Fibroblast of lung (primary cell): ENCODE data around the gene RPS4Y1. TPM values are rescaled to one million over a fixed set of nuclear protein-coding genes. Genes with fewer than 3 reads are reported as not detected.
"Not testable (repeated sequence)": the region's sequence is repeated elsewhere in the genome, so short reads cannot be mapped to it uniquely, and the experiment has no call there.

Source experiments
- DNase-seq, 2 donors: peaks; one replicate each; pipeline versions ENCODE4 v3.0.0 to v3.0.0-alpha.2; 2010; ENCODE audit warnings: low read depth in 2 of 2
- H2AFZ ChIP-seq: 2 replicates; pipeline ENCODE4 v1.5.1; 2012; ENCODE audit warnings: low read length, control low read depth, inconsistent platforms
- H3K27ac ChIP-seq: 2 replicates; pipeline ENCODE4 v1.5.1; 2011; ENCODE audit warnings: low read length, control low read depth; ENCODE audit not compliant: insufficient read depth
- H3K27me3 ChIP-seq: 2 replicates; pipeline ENCODE4 v1.5.1; 2011; ENCODE audit warnings: mild to moderate bottlenecking, low read length; ENCODE audit not compliant: control insufficient read depth, insufficient read depth
- H3K36me3 ChIP-seq: 2 replicates; pipeline ENCODE4 v1.5.1; 2011; ENCODE audit warnings: low read length; ENCODE audit not compliant: control insufficient read depth, insufficient read depth
- H3K4me1 ChIP-seq: 2 replicates; pipeline ENCODE4 v1.5.1; 2011; ENCODE audit warnings: low read length; ENCODE audit not compliant: control insufficient read depth, insufficient read depth; ENCODE audit errors: extremely low read depth
- H3K4me2 ChIP-seq: 2 replicates; pipeline ENCODE4 v1.5.1; 2011; ENCODE audit warnings: low read length, control low read depth; ENCODE audit not compliant: insufficient read depth; ENCODE audit errors: extremely low read depth
- H3K4me3 ChIP-seq, 4 experiments: fragments of 200-600 bp in 1 of 4; sonication (generic) in 1 of 4; replicated peaks in 1 of 4; 2 replicates each; pipeline ENCODE4 v1.5.1; 2011 to 2016; ENCODE audit warnings: low read length in 4 of 4, low read depth in 3 of 4, mild to moderate bottlenecking in 3 of 4, control low read depth in 2 of 4, inconsistent platforms in 1 of 4, mixed read lengths in 1 of 4; ENCODE audit not compliant: insufficient read depth in 1 of 4; ENCODE audit errors: control extremely low read depth in 1 of 4
- H3K79me2 ChIP-seq: 2 replicates; pipeline ENCODE4 v1.5.1; 2012; ENCODE audit warnings: mild to moderate bottlenecking, low read length, inconsistent platforms; ENCODE audit not compliant: control insufficient read depth, insufficient read depth
- H3K9ac ChIP-seq: 2 replicates; pipeline ENCODE4 v1.5.1; 2011; ENCODE audit warnings: mild to moderate bottlenecking, low read length, control low read depth; ENCODE audit not compliant: insufficient read depth
- H3K9me3 ChIP-seq: 2 replicates; pipeline ENCODE4 v1.5.1; 2012; ENCODE audit warnings: low read depth, low read length; ENCODE audit not compliant: control insufficient read depth, insufficient read depth
- H4K20me1 ChIP-seq: 2 replicates; pipeline ENCODE4 v1.5.1; 2011; ENCODE audit warnings: low read length; ENCODE audit not compliant: control insufficient read depth, insufficient read depth; ENCODE audit errors: extremely low read depth
- EZH2 ChIP-seq: IDR thresholded peaks from 2 replicates; pipeline ENCODE4 v1.5.1; 2012; ENCODE audit warnings: low read length, control low read depth, mild to moderate bottlenecking; ENCODE audit errors: missing control alignments
- polyA plus RNA-seq, 2 donors: library from polyadenylated mRNA; depleted of rRNA in 1 of 2; stranded (reverse) in 1 of 2; unstranded in 1 of 2; fragments of >200 nt; gene quantifications; 2 replicates each; pipeline ENCODE4 v1.2.1, GENCODE V29; 2011 to 2012; ENCODE audit warnings: missing spikeins in 1 of 2
- total RNA-seq: library from RNA; depleted of rRNA; stranded (reverse); fragments of >200 nt; gene quantifications from 2 replicates; pipeline ENCODE4 v1.2.1, GENCODE V29; 2014
- TF ChIP-seq, protein P1 (sequence below), 2 donors: IDR thresholded peaks in 1 of 2; conservative IDR thresholded peaks in 1 of 2; 1 replicate in 1 of 2; 2 replicates in 1 of 2; pipeline ENCODE4 v1.5.1; 2011 to 2012; ENCODE audit warnings: low read length in 2 of 2, control low read depth in 1 of 2, inconsistent platforms in 1 of 2, low read depth in 1 of 2, mild to moderate bottlenecking in 1 of 2

RPS4Y1 gene
- total and polyA plus RNA-seq, 2 donors (not counting 1 experiment from before 2014, with no cell fraction given), result 813 TPM; not detected in 1

DNA sequence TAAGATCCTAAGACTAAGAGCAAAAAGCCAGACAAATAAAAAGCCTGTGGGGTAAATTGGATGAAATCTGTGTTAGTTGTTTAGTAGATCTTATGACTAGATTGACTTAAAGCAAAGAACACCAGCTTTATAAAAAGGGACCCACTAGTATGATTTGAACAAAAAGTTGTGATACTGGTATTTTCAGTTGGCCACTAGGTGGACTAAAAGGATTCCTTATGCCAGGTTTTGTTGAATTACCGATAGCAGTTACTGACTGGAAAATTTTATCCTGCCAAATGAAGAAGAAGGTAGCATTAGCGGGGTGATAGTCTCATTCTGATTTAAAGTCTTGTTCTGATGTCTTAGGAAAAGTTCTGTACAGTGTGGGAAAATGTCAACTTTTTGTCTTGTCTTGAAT is 41.2 kb upstream of the RPS4Y1 start:
- H3K36me3 ChIP-seq, result no peaks in the 10 kb centered on the region
- H3K4me3 ChIP-seq, result no peak overlapping the region
- no peaks in the 10 kb centered on the region for H3K9me3 ChIP-seq
- no peak overlapping the region for H3K4me2 ChIP-seq
- H3K9ac ChIP-seq, result no peak overlapping the region
- no peaks in the 10 kb centered on the region for H3K4me1 ChIP-seq
- TF ChIP-seq, protein P1, sequence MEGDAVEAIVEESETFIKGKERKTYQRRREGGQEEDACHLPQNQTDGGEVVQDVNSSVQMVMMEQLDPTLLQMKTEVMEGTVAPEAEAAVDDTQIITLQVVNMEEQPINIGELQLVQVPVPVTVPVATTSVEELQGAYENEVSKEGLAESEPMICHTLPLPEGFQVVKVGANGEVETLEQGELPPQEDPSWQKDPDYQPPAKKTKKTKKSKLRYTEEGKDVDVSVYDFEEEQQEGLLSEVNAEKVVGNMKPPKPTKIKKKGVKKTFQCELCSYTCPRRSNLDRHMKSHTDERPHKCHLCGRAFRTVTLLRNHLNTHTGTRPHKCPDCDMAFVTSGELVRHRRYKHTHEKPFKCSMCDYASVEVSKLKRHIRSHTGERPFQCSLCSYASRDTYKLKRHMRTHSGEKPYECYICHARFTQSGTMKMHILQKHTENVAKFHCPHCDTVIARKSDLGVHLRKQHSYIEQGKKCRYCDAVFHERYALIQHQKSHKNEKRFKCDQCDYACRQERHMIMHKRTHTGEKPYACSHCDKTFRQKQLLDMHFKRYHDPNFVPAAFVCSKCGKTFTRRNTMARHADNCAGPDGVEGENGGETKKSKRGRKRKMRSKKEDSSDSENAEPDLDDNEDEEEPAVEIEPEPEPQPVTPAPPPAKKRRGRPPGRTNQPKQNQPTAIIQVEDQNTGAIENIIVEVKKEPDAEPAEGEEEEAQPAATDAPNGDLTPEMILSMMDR (conservative IDR thresholded peaks at IDR 0.05 in 1 of 2, IDR thresholded peaks at IDR 0.05 in 1 of 2; ENCODE audit: low read depth in 1 of 2, low read length in 2 of 2), result peak; percentile 30 to 49
- no peak for TF ChIP-seq EZH2
- no peak overlapping the region for H2AFZ ChIP-seq
- no peak overlapping the region for H3K27ac ChIP-seq
- no peaks in the 10 kb centered on the region for H3K27me3 ChIP-seq
- peak in 1 of 2 donors; percentile 36 for DNase-seq
- no peaks in the 10 kb centered on the region for H3K79me2 ChIP-seq
- H4K20me1 ChIP-seq, result no peaks in the 10 kb centered on the region

DNA sequence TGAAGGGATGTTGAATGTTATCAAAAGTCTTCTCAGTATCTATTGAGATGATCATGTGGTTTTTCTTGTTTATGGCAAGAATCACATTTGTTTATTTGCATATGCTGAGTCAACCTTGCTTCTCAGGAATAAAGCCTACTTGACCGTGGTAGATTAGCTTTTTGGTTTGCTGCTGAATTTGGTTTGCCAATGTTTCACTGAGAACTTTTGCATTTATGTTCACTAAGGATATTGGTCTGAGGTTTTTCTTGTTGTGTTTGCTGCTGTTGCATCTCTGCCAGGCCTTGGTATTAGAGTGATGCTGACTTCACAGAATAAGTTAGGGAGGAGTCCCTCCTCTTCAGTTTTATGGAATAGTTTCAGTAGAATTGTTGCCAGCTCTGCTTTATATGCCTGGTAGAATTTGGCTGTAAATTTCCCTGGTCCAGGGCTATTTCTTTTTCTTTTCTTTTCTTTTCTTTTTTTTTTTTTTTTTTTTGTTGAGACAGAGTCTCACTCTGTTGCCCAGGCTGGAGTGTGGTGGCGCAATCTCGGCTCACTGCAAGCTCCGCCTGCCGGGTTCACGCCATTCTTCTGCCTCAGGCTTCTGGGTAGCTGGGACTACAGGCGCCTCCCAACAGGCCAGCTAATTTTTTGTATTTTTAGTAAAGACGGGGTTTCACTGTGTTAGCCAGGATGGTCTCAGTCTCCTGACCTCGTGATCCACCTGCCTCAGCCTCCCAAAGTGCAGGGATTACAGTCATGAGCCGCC is 24.1 kb upstream of the RPS4Y1 start:
- H3K4me1 ChIP-seq, H3K79me2 ChIP-seq, H3K9me3 ChIP-seq, H3K27me3 ChIP-seq, H3K27ac ChIP-seq, H4K20me1 ChIP-seq, H3K4me3 ChIP-seq, H3K36me3 ChIP-seq, H3K4me2 ChIP-seq, H3K9ac ChIP-seq, H2AFZ ChIP-seq: not testable (repeated sequence)
- peak in 1 of 2 donors; percentile 9 for DNase-seq

DNA sequence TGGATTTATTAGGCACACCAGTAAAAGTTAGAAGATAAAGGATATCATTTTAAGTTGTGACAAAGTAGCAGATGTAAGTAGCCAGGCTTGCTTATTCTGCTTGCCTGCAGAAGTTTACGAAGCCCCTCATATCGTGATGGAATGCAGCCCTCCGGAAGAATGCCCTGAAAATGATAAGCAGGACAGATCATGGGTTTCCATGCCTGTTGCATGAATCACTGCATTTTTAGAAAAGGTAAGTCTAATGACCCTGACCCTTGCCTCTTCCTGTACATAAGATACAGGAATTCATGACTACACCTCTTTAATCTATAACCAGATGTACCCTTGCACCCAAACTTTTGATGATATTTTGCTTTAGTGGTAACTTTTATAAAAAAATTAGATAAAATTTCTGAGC is 16.9 kb upstream of the RPS4Y1 start:
- Histone ChIP-seq H3K9ac (no peak overlapping the region), H4K20me1 (no peaks in the 10 kb centered on the region), H3K9me3 (no peaks in the 10 kb centered on the region), H3K27me3 (no peaks in the 10 kb centered on the region), H3K27ac (no peak overlapping the region), H3K36me3 (no peaks in the 10 kb centered on the region), H3K4me1 (no peaks in the 10 kb centered on the region), H2AFZ (no peak overlapping the region), H3K79me2 (no peaks in the 10 kb centered on the region), H3K4me3 (no peak overlapping the region), H3K4me2 (no peak overlapping the region)
- no peak for TF ChIP-seq EZH2
- TF ChIP-seq, protein P1 (conservative IDR thresholded peaks at IDR 0.05 in 1 of 2, IDR thresholded peaks at IDR 0.05 in 1 of 2; ENCODE audit: low read depth in 1 of 2, low read length in 2 of 2), result no peak
- no peak for DNase-seq
